ENCODE measurements around the gene KIF18B.

Gene KIF18B

GRCh38 chr17:44977814-44978550 lies 30.4 kb upstream of the KIF18B start:
- H3K9me3 ChIP-seq (ENCODE audit: severe bottlenecking) = no peaks in the 10 kb centered on the region

GRCh38 chr17:44977065-44977464 lies 29.5 kb upstream of the KIF18B start:
- H3K27me3 ChIP-seq (ENCODE audit: insufficient read depth, poor library complexity, severe bottlenecking) = no peaks in the 10 kb centered on the region
- H3K36me3 ChIP-seq (ENCODE audit: low read depth) = no peaks in the 10 kb centered on the region
- H3K4me3 ChIP-seq (ENCODE audit: severe bottlenecking) = no peak overlapping the region
- no peak overlapping the region for H3K27ac ChIP-seq (ENCODE audit: poor library complexity, severe bottlenecking)
- peaks cover 32% of the 10 kb centered on the region for H3K4me1 ChIP-seq (ENCODE audit: insufficient read depth, poor library complexity, severe bottlenecking)
- ATAC-seq (ENCODE audit: low read depth) (no peak), DNase-seq (ENCODE audit: low spot score) (no peak)
- no peak for TF ChIP-seq CTCF (IDR thresholded peaks at IDR 0.05; ENCODE audit: poor library complexity, severe bottlenecking)
- H3K9me3 ChIP-seq (ENCODE audit: severe bottlenecking) = no peaks in the 10 kb centered on the region

More at GRCh38 chr17:44977814-44978550, 30.4 kb upstream of the KIF18B start:
- Histone ChIP-seq H3K4me3 (ENCODE audit: severe bottlenecking) (no peak overlapping the region), H3K36me3 (ENCODE audit: low read depth) (no peaks in the 10 kb centered on the region), H3K4me1 (ENCODE audit: insufficient read depth, poor library complexity, severe bottlenecking) (peaks cover 24% of the 10 kb centered on the region), H3K27me3 (ENCODE audit: insufficient read depth, poor library complexity, severe bottlenecking) (no peaks in the 10 kb centered on the region), H3K27ac (ENCODE audit: poor library complexity, severe bottlenecking) (no peak overlapping the region)
- no peak for ATAC-seq (ENCODE audit: low read depth)
- TF ChIP-seq CTCF (IDR thresholded peaks at IDR 0.05; ENCODE audit: poor library complexity, severe bottlenecking) = no peak
- DNase-seq (ENCODE audit: low spot score) = no peak

- ATAC-seq (ENCODE audit: low read depth) = no peak
- Histone ChIP-seq H3K4me1 (ENCODE audit: insufficient read depth, poor library complexity, severe bottlenecking) (peaks cover 33% of the 10 kb centered on the region), H3K27me3 (ENCODE audit: insufficient read depth, poor library complexity, severe bottlenecking) (no peaks in the 10 kb centered on the region), H3K27ac (ENCODE audit: poor library complexity, severe bottlenecking) (no peak overlapping the region), H3K36me3 (ENCODE audit: low read depth) (no peaks in the 10 kb centered on the region), H3K9me3 (ENCODE audit: severe bottlenecking) (no peaks in the 10 kb centered on the region), H3K4me3 (ENCODE audit: severe bottlenecking) (no peak overlapping the region)
- no peak for DNase-seq (ENCODE audit: low spot score)
- TF ChIP-seq CTCF (IDR thresholded peaks at IDR 0.05; ENCODE audit: poor library complexity, severe bottlenecking) = no peak
Observed at GRCh38 chr17:44976206-44976605, 28.6 kb upstream of the KIF18B start.

- ATAC-seq (ENCODE audit: low read depth) = peak; percentile 63
- TF ChIP-seq CTCF (IDR thresholded peaks at IDR 0.05; ENCODE audit: poor library complexity, severe bottlenecking) = no peak
- no peak for DNase-seq (ENCODE audit: low spot score)
- Histone ChIP-seq H3K9me3 (ENCODE audit: severe bottlenecking) (no peaks in the 10 kb centered on the region), H3K36me3 (ENCODE audit: low read depth) (no peaks in the 10 kb centered on the region), H3K4me1 (ENCODE audit: insufficient read depth, poor library complexity, severe bottlenecking) (peaks cover 24% of the 10 kb centered on the region), H3K27ac (ENCODE audit: poor library complexity, severe bottlenecking) (peak overlapping the region; percentile 95), H3K4me3 (ENCODE audit: severe bottlenecking) (no peak overlapping the region), H3K27me3 (ENCODE audit: insufficient read depth, poor library complexity, severe bottlenecking) (no peaks in the 10 kb centered on the region)
Observed at GRCh38 chr17:44972953-44973352, 25.4 kb upstream of the KIF18B start.

- no peak for TF ChIP-seq CTCF (IDR thresholded peaks at IDR 0.05; ENCODE audit: poor library complexity, severe bottlenecking)
- Histone ChIP-seq H3K4me1 (ENCODE audit: insufficient read depth, poor library complexity, severe bottlenecking) (peaks cover 24% of the 10 kb centered on the region), H3K27me3 (ENCODE audit: insufficient read depth, poor library complexity, severe bottlenecking) (peaks cover 7% of the 10 kb centered on the region), H3K36me3 (ENCODE audit: low read depth) (no peaks in the 10 kb centered on the region), H3K4me3 (ENCODE audit: severe bottlenecking) (no peak overlapping the region), H3K9me3 (ENCODE audit: severe bottlenecking) (no peaks in the 10 kb centered on the region), H3K27ac (ENCODE audit: poor library complexity, severe bottlenecking) (peak overlapping the region; percentile 95)
- peak; percentile 68 for ATAC-seq (ENCODE audit: low read depth)
- no peak for DNase-seq (ENCODE audit: low spot score)
Observed at GRCh38 chr17:44971776-44972483, 24.4 kb upstream of the KIF18B start.

All from RWPE2 (cell line).